ENCODE measurements around the gene SETBP1.

Gene SETBP1

DNA sequence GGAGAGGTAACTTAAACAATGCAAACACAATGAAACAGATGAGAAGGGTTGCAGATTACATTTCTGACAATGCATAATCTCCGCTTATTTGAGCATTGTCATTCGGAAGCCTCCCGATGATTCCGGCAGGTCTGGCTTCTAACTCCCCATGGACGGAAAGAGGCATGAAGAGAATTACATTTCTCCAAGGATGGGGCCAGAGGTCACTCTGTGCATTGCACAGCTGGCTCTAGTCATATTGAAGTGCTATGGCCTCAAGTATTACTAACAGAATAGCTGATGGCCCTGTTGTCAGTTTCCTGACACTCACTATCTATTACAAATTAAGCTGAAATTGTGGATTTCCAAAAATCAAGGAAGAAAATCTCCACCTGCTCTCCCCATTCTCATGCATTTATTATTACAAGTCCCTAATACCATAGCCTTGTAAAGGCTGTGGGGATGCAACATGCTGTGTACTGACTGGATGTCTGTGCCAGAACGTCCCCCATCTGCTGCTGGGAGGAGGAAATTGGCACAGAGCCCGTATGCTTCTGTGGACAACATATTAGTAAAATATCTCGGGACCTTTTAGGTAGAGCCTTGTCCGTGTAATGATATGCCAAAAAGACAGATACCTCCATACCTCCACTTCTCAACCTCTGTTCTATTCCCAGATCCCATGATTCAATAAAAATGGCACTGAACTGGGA lies 168.1 kb downstream of the SETBP1 start:
- FAIRE-seq: no peak

DNA sequence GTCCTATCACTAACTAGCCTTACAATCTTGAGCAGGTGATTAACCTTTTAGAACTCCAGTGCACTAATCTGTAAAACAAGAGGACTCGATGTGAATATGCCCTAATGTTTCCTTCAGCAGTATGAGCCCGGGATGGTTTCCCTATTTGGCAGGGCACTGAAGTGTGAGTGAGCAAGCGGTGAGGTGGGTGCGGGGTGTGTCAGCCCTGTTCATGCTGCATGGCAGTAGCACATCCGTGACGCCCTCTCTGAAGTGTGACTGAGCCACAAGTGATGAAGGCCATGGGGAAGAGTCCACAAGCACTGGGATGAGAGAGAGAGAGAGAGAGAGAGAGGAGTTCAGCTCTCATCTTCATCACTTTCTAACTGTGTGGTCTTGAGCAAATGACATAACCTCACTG lies 168.7 kb downstream of the SETBP1 start:
- no peak for FAIRE-seq

DNA sequence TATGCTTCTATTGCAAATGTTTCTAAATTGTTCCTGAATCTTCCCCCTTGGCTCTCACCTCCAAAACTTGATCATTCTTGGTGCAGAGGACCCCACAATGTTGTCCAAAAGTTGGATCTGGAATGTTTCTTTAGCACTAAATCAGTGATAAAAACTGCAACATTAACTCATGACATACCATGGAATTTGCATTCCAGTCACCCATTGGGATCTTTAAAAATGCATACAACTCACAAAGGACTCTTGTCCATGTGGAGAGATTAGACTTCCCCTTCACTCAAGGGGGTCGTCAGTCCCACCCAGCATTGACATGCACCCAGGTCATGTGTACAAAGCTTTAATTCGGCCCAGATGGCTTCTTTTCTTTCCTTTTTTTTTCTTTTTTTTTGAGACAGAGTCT lies 169.3 kb downstream of the SETBP1 start:
- FAIRE-seq: no peak

DNA sequence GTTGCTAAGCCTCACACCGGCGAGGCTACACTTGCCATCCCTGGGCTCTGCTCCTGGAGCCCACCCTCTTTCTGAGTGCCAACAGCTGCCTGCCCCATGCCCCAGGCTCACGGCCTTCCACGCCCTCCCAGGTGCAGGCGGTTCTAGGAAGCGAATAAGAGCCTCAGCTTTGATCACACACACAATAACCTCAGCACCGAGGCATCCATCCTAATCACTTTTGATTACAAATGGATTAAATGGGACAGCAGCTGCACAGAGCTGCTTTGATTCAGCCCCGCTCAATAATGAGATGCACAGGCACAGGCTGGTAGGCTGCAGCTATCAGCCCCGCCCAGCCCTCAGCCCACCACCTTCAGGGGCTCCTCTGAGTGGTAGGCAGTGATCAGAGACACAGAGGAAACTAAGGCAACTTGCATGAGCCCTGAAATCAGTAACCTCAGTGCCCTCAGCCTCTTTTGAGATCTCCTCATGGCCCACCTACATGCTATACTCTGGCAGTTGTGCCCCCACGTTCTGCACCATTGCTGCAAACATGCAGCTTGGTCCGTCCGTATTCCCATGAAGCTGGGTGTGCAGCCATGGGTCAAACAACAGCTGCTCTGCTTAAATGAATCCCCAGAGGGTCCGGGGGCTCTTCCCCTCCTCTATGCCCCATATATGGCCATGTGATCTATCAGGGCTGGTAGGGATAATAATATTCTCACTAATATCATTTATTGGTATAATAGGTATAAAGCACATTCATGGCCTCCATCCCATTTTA lies 171.4 kb downstream of the SETBP1 start:
- no peak for FAIRE-seq

GRCh38 chr18:44852818-44853217 lies 172.1 kb downstream of the SETBP1 start:
- FAIRE-seq: no peak

DNA sequence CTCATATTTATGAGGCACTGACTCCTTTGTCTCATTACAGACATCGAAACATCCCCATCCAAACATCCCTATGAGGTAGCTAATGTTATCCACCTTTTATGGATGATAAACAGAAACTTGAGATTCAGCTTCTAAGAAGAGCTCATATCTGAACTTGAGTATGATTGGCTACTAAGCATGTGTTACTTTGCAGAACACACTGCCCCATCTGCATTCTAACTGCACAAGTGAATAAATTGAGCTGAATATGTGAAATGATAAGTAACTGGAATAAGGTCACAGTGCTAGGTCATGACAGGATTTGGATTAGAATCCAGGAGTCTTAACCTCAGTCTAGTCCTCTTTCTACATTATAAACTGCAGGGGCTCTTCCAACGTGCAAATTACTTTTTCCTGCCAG lies 172.7 kb downstream of the SETBP1 start:
- no peak for FAIRE-seq

- FAIRE-seq: no peak
Measured at GRCh38 chr18:44855681-44856080, 175.0 kb downstream of the SETBP1 start.

DNA sequence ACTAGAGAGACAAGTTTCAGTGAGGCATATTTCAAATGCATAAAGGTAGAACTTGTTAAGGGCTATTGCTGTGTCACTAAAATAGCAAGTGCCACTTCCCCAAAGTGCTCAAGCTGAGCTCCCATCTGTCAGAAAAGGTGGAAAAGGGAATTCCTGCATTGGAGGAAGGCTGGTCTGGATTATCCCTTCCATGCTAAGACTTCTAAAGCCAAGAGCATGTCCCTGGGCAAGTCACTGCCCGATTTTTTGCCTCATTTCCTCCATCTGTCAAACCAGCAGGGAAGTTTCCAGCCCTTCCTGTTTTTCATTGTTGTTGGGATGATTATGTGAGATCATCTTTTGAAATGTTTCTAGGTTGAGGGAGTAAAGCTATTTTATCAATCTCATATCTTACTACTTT lies 175.5 kb downstream of the SETBP1 start:
- no peak for FAIRE-seq

- no peak for FAIRE-seq
Measured at GRCh38 chr18:44857081-44857480, 176.4 kb downstream of the SETBP1 start.

DNA sequence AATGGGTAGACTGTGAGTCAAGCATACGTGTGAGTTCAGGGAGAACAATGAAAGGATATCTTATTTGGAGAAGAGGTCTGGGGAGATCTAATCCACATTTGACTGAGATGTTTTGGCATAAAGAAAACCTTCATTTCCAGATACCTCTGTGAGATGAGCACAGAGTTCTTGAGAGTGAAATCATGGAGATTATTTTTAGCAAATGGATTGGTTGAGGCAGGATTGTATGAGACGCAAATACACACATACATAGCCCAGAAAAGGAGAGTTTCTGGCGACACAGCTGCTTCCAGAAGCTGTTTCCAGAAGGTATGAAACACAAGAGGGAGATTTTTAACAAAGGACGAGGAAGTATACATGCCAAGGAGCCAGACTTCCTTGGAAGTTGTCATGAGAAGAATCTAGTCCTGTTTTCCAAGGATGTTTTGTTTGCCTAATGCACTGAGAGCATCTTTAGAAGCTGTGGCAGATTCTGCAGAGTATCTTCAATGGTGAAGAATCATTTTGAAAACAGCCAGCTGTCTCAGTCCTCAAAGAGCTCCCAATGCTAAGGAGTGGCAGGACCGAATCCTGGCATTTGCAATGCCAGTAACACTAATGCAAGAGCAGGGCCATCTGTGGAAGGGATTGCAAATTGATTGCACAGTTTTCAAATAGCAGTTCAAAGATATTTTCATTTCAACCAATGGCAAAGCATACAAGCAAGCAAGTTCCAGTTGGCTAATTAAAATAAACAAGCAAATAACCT lies 177.2 kb downstream of the SETBP1 start:
- FAIRE-seq: no peak

DNA sequence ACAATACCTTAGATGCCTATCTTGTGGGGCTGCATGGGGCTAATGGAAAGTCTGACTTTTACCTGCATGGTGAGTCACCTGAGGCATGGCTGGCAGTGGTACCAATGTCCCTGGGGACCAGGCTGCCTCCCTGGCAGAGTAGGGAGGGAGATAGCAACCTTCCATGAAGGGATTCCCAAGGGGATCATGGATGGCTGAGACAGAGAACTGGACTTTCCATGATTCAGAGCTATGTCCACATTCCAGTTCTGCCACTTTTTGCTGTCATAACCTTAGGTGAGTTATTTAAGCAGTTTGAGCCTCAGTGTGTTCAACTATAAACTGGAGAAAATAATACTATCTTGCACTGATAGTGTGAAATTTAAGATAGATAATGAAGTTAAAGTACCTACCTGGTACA lies 178.6 kb downstream of the SETBP1 start:
- FAIRE-seq: no peak

GRCh38 chr18:44859751-44860439 lies 179.2 kb downstream of the SETBP1 start:
- no peak for FAIRE-seq

GRCh38 chr18:44862112-44862511 lies 181.4 kb downstream of the SETBP1 start:
- FAIRE-seq: no peak

DNA sequence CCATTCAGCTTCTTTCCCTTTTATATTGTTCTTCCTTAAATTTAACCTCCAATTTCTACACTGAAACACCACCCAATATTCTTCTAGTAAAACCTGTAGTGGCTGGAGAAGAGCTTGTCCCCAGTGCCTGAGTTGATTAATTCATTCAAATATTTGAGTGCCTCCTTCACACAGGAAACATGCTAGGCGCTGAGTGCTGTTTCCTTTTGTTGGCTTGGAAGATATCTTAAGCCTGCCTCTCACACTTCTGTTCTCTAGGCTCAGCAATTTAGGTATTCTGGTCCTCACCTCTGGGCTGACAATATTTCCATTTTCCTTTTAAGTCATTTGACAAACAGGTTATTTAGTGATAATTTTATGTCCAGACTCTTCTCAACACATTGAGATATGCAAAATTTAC lies 185.4 kb downstream of the SETBP1 start:
- no peak for FAIRE-seq

DNA sequence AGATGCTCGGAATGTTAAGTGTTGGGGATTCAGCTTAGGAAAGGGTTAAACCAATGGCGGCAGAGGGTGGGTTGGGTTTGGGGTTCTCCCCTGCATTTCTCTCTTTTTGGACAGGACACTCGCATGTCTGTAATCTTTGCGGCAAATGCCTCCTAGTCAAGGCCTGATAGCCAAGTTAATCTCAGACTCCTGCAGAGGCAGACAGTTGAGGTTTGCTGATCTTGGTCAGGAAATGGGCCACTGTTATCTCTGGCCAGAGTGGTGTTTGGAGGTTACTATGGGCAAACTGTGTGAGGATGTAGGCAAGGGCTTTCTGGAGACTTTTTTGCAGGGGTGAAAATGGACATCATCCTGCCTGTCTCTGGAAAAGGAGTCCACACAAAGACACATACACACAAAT lies 188.8 kb downstream of the SETBP1 start:
- no peak for FAIRE-seq

GRCh38 chr18:44870631-44871502 lies 190.2 kb downstream of the SETBP1 start:
- no peak for FAIRE-seq

DNA sequence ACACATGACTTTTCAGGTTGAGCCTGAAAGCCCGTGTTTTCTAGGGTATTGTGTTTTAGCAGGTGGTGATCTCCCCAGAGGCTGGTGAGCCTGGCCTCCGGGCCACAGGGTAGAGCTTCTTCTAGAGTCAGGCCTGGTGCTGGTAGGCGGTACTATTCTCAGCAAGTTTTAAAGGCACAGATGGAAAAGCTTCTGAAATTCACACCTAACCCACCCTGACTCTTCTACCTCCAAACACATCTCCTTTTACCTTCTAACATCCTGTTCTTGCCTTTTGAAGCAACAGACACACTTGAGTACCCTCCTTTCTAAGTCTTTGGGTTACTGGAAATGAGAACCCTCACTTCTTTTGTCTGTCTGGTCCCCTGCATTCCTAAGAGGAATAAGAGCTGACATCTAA lies 191.1 kb downstream of the SETBP1 start:
- no peak for FAIRE-seq

DNA sequence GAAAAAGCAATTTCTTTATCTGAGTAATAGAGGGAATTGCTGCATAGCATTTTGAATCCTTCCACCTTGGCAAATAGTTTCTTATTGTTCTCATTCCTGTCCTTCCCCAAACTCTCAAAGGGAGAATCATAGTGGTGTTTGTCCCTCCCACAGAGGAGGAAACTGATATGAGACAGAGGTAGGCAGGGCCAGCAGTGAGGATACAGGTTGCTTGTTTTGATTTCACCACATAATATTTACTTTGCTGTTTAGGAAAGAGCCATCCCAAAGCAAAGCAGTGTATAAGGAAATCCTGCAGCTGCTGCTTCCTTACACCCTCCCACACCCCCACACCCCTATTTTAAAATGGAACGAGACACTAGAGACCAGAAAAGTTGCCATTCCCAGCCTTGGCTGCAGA lies 195.3 kb downstream of the SETBP1 start:
- no peak for FAIRE-seq

DNA sequence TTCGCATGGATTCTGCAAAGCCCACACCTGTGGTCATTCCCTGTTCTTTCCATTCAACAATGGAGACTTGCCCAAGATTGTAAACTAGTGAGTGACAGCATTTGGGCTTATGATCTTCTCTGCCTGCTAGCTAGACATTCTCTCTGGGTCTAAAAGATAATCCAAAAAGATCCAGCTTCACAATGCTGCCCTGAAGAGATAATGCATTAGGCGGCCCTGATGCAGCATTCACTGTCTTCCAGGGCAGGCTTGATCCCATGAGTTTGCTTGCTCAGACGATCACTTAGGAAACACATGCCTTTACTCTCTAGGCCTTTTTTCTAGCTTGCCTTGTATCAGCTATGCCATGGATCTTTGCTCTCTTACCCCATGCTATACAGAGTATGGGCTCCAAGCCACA lies 196.1 kb downstream of the SETBP1 start:
- no peak for FAIRE-seq

DNA sequence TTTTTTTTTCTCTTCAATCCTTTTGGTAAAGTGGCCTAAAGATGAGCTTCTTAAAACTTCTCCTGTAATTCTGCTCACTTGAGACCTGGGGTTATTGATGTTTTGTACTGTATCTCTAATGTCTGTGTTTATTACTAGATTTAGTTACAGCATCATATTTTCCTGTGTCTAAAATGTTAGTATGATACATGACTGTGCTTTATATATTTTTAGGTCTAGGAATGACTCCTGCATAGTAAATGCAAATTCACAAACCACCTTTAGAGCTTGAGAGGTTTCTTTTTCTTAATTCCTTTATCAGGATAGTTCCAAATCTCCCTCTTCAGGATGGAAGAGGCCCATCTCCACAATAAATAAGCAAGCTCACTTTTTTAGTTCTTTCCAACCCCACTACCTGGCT lies 197.6 kb downstream of the SETBP1 start:
- FAIRE-seq: no peak

DNA sequence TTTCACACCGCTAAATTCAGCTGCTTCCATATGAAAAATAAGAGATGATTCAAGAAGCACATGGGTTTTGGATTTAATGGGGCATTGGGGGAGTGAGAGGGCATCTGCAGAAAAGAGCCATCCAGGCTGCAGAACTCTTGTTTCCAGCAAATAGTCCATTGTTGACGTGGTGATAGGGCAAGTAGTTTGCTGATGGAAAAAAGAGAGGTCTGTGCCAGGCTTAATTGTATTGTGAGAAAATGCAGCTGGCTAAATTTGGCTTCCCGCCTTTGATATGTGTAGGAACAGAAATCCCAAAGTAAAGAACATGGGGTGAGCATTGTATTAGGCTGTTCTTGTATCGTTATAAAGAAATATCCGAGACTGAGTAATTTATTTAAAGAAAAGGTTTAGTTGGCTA lies 199.5 kb downstream of the SETBP1 start:
- FAIRE-seq: no peak

DNA sequence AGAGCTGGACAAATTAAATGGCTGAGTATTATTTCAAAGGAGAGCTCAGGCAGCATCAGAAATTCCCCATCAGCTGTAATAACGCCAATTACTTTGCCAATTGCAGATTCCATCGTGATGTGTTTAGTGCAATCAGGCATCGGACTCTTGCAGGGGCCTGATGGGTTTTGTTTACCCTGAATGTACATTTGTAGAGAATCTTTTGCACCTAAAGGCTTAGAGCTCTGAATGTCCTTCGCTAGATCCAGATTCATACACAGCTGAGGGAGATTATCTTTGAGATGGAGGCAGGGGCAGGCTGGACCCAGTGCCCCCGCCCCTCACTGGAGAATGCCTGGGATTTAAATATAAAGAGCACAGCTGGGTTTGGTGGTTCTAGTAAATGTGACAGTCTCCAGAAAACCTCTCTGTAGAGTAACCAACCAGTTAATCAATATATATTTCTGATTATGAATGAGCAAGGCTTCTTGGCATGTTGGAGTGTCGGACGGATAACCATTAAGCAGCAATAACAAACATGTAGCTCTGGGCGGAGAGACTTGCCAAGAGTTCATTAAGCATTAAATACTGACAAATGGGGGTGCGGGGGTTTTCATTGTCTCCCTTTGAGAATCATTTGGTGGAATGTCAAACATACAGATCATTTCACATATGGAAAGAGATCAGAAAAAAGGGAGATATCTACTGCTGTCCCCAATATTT lies 200.9 kb downstream of the SETBP1 start:
- FAIRE-seq: no peak
